DOHH2 (cell line): ENCODE measurements around the gene TTLL10.

ENCODE experiments used
- H3F3A ChIP-seq: fragments of 200-600 bp; sonication (generic), shearing (Covaris generic); 2 replicates; pipeline ENCODE4 v1.6.0; 2016; ENCODE audit warnings: antibody characterized with exemption, mild to moderate bottlenecking; ENCODE audit not compliant: control insufficient read depth, insufficient read depth
- H3K27ac ChIP-seq: fragments of 200-600 bp; sonication (generic); 2 replicates; pipeline ENCODE4 v1.5.1; 2014; ENCODE audit warnings: low read depth, mild to moderate bottlenecking, low read length, moderate library complexity
- H3K27me3 ChIP-seq: fragments of 200-600 bp; sonication (generic); 2 replicates; pipeline ENCODE4 v1.6.1; 2014; ENCODE audit warnings: mild to moderate bottlenecking, low read length, mixed read lengths; ENCODE audit not compliant: control insufficient read depth
- H3K36me3 ChIP-seq: fragments of 200-600 bp; sonication (generic); 2 replicates; pipeline ENCODE4 v1.6.1; 2014; ENCODE audit warnings: mild to moderate bottlenecking, low read length, moderate library complexity, mixed read lengths; ENCODE audit not compliant: control insufficient read depth
- H3K4me1 ChIP-seq: fragments of 200-600 bp; sonication (generic); 2 replicates; pipeline ENCODE4 v1.6.1; 2014; ENCODE audit warnings: mild to moderate bottlenecking, low read length, mixed read lengths; ENCODE audit not compliant: control insufficient read depth
- H3K4me2 ChIP-seq: fragments of 200-600 bp; sonication (generic); 2 replicates; pipeline ENCODE4 v1.6.0; 2014; ENCODE audit warnings: mild to moderate bottlenecking, low read length, moderate library complexity
- H3K4me3 ChIP-seq: fragments of 200-600 bp; sonication (generic); 2 replicates; pipeline ENCODE4 v1.5.1; 2014; ENCODE audit warnings: mild to moderate bottlenecking, low read length, mixed read lengths
- H3K79me2 ChIP-seq: fragments of 200-600 bp; sonication (generic); 2 replicates; pipeline ENCODE4 v1.6.1; 2014; ENCODE audit warnings: mild to moderate bottlenecking, low read length, mixed read lengths; ENCODE audit not compliant: control insufficient read depth
- H3K9me2 ChIP-seq: fragments of 200-600 bp; sonication (generic); replicated peaks from 2 replicates; pipeline ENCODE4 v1.6.1; 2014; ENCODE audit warnings: mild to moderate bottlenecking, low read length, mixed read lengths; ENCODE audit not compliant: control insufficient read depth
- H3K9me3 ChIP-seq: fragments of 200-600 bp; sonication (generic); 2 replicates; pipeline ENCODE4 v1.6.1; 2014; ENCODE audit warnings: antibody characterized with exemption, low read length, mixed read lengths; ENCODE audit not compliant: control insufficient read depth, insufficient read depth
- H4K20me1 ChIP-seq: fragments of 200-600 bp; sonication (generic); 2 replicates; pipeline ENCODE4 v1.6.0; 2014; ENCODE audit warnings: low read depth, mild to moderate bottlenecking, antibody characterized with exemption, low read length, moderate library complexity; ENCODE audit not compliant: control insufficient read depth, insufficient read depth
- CTCF ChIP-seq: fragments of 200-600 bp; sonication (generic); IDR thresholded peaks from one replicate; pipeline ENCODE4 v1.5.1; 2014; ENCODE audit warnings: antibody characterized with exemption, mild to moderate bottlenecking, low read depth, low read length; ENCODE audit not compliant: poor library complexity, severe bottlenecking
- EZH2phosphoT487 ChIP-seq: fragments of 200-600 bp; sonication (generic); IDR thresholded peaks from 2 replicates; pipeline ENCODE4 v1.6.1; 2017; ENCODE audit warnings: borderline replicate concordance, mild to moderate bottlenecking, antibody characterized with exemption, low read length, moderate library complexity, mixed read lengths

Gene TTLL10

GRCh38 chr1:1162597-1163537 lies 10.8 kb upstream of the TTLL10 start:
- Histone ChIP-seq H3K4me3 (no peak overlapping the region), H3K9me2 (no peaks in the 10 kb centered on the region), H3K9me3 (no peaks in the 10 kb centered on the region), H3K4me1 (peaks cover 9% of the 10 kb centered on the region), H3K27ac (no peak overlapping the region), H3K4me2 (no peak overlapping the region), H3K79me2 (no peaks in the 10 kb centered on the region), H3F3A (0 out of 2 replicates have a peak, but pooled peaks cover 2% of the 10 kb centered on the region), H4K20me1 (no peaks in the 10 kb centered on the region), H3K36me3 (no peaks in the 10 kb centered on the region), H3K27me3 (no peaks in the 10 kb centered on the region)
- TF ChIP-seq CTCF: no peak
- no peak for TF ChIP-seq EZH2phosphoT487

GRCh38 chr1:1163538-1164070 lies 10.1 kb upstream of the TTLL10 start:
- Histone ChIP-seq H3K27me3 (peaks cover 4% of the 10 kb centered on the region), H3K4me3 (no peak overlapping the region), H3K79me2 (no peaks in the 10 kb centered on the region), H3K4me1 (peaks cover 2% of the 10 kb centered on the region), H3K9me2 (no peaks in the 10 kb centered on the region), H3K9me3 (no peaks in the 10 kb centered on the region), H3K36me3 (no peaks in the 10 kb centered on the region), H4K20me1 (no peaks in the 10 kb centered on the region), H3K27ac (no peak overlapping the region), H3K4me2 (no peak overlapping the region), H3F3A (0 out of 2 replicates have a peak, but pooled peaks cover 2% of the 10 kb centered on the region)
- TF ChIP-seq CTCF: no peak
- no peak for TF ChIP-seq EZH2phosphoT487

- Histone ChIP-seq H3K9me2 (no peaks in the 10 kb centered on the region), H3K4me1 (peaks cover 1% of the 10 kb centered on the region), H3K27ac (no peak overlapping the region), H3K4me3 (no peak overlapping the region), H3K36me3 (no peaks in the 10 kb centered on the region), H3K9me3 (no peaks in the 10 kb centered on the region), H3K4me2 (no peak overlapping the region), H4K20me1 (no peaks in the 10 kb centered on the region), H3K27me3 (peaks cover 10% of the 10 kb centered on the region), H3F3A (0 out of 2 replicates have a peak, but pooled peaks cover 1% of the 10 kb centered on the region), H3K79me2 (no peaks in the 10 kb centered on the region)
- TF ChIP-seq CTCF (no peak), EZH2phosphoT487 (no peak)
Measured at GRCh38 chr1:1164361-1164700, 9.3 kb upstream of the TTLL10 start.
